Measurements from ENCODE around the gene ZNF12.

ZNF12 gene

DNA sequence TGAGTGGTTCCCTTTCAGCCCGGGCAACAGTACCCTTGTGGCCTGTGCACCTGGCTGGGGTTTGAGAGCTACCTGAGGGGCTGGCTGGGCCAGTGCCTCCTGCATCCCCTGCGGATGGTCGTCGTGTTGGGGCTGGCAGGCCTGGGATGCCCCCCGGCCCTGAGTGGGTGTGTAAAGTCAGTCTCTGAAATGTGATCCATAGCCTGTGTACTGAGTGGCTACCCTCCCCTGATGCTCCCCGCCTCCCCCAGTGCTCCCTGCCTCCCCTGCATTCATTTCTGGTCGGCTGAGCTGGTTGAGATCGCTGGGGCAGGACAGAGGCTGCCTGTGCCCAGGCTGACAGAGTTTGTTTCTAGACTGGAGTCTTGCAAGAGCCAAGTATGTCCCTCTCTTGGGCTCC lies 60.3 kb downstream of the ZNF12 start:
- DNase-seq, result no peak

DNA sequence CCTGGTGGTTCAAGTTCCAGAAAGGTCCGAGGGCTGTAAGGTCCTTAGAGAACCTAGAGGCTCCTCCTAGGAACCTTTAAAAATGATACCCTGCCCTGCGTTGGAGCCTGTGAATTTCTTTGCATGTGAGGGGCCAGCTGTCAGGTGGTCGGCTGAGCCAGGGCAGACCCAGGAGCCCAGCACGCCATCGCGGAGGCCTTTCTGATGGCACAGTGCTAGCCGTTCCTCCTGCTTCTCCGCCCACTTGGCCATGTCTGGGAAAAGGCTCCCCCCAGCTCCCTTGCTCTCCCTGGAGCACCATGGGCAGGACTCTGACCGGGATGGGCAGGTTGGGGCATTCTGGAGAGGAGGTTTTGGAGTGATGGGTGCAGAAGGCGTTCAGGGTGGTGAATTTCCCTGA lies 62.0 kb downstream of the ZNF12 start:
- DNase-seq, result no peak

DNA sequence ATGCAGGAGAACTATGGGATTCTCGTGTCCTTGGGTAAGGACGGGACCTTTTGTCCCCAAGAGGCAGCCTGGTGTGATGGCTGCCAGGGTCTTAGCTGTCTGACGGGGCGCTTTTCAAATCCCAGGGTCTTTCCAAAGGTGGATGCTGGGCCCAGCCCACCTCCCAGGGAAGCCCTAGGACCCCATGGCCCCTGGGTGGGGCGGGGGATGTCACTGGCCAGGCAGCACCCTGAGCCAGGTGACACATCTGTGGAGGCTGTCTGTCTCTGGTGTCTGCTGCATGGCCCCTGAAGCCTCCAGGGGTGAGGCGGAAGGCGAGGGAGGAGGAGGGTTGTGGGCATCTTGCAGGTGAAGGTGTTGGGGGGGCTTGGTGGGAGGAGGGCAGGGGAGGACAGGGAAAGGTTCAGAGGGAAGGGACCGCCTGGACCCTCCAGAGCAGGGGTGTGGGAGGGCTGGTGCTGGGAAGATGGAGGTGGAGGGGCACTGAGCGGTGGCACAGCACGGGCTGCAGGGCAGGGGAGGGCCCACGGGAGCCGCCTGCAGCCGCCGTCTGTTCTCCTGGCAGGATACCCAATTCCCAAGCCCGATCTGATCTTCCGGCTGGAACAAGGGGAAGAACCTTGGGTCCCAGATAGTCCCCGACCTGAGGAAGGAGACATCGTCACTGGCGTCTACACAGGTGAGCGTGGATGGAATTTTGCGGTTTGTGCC lies 62.7 kb downstream of the ZNF12 start:
- no peak for DNase-seq

DNA sequence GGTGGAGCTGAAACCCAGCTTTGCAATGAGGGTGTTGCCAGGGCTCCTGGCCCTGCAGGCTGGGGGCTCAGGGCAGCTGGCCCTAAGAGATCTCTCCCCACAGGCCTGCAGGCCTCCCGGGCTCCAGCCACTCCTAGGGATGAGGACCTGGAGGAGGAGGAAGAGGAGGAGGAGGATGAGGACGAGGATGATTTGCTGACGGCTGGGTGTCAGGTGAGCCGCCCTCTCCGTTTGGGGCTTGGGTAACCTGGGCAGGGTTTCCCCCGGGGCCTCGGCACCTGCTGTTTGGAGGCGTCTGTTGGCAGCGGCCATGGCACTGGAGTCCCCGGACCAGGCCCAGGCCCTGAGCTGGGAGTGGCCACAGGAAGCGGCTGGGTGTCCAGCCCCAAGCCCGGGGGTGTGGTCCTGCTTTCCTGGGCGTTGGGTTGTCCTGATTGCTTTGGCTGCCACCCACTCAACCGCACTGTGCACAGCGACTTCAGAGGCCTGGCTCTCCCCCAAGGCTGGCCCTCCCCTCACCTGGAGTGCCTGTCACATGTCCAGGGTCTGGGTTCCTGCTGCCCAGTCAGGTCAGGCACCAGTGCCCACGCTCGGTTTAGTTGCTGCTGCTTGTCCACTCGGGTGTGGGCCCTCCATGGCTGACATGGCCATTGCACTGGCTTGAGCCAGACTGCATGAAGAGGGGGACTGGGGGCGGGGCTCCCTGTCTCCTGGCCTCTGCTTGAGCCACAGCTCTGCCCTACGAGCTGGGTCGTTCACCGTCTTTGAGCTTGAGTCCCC lies 63.7 kb downstream of the ZNF12 start:
- DNase-seq, result no peak

DNA sequence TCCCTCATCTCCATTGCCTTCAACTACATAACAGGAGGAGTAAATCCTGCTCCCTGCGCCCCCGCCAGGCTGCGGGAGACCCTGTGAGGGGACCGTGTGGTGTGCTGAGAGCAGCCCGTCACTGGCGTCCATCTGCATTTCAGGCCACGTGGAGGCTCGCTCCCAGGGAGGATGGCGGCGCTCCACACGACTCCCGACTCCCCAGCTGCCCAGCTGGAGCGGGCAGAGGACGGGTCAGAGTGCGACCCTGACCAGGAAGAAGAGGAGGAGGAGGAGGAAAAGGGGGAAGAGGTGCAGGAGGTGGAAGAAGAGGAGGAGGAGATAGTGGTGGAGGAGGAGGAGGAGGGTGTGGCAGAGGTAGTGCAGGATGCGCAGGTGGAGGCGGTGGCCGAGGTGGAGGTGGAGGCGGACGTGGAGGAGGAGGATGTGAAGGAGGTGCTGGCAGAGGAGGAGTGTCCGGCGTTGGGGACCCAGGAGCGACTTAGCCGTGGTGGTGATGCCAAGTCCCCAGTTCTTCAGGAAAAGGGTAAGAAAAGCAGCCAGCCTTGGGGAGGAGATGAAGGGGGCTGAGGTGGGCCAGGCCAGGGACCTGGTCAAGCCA lies 64.4 kb downstream of the ZNF12 start:
- DNase-seq, result no peak

DNA sequence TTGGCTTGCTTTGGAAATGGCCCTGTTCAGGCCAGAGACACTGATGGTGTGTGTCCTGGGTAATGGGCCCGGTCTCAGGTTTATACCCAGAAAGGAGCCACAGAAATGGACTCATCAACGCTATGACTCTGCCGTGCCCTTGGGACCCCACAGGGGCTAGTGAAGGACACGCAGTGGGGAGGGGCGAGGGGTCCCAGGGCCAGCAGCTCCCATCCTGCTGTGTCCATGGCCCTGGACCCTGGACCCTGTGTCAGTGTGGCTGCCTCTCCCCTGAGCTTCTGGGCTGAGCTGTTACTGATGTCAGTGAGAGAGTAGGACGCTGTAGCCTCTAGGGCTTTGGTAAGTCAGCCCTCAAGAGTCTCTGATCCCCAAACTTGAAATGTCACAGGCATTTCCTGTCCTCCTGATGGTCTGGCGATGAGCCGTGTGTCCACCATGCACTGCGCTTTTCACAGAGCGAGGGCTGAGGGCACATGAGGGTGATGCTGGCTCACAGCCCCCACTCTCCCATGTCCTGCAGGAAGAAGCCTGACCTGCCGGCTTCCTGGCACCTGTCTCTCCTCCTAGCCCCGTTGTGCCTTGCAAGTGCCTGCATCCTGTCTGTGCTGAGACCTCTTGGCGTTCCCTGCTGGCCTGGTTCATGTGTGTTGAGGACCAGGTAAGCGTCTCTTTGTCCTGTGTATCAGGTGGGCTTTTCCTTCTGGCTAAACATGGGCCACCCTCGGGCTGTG lies 65.3 kb downstream of the ZNF12 start:
- DNase-seq, result no peak

DNA sequence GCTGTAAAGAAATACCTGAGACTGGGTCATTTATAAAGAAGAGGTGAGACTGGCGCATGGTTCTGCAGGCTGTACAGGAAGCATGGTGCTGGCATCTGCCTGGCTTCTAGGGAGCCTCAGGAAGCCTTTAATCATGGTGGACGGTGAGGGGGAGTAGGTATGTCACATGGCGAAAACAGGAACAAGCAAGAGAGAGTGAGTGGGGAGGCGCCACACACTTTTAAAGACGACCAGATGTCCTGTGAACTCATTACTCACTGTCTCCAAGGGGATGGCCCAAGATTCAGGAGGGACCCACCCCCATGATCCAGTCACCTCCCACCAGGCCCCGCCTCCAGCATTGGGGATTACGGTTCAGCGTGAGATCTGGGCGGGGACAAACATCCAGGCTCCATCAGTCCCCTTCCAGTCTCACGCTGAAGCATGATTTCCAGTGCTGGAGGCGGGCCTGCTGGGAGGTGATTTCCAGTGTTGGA lies 66.5 kb downstream of the ZNF12 start:
- DNase-seq, result no peak

DNA sequence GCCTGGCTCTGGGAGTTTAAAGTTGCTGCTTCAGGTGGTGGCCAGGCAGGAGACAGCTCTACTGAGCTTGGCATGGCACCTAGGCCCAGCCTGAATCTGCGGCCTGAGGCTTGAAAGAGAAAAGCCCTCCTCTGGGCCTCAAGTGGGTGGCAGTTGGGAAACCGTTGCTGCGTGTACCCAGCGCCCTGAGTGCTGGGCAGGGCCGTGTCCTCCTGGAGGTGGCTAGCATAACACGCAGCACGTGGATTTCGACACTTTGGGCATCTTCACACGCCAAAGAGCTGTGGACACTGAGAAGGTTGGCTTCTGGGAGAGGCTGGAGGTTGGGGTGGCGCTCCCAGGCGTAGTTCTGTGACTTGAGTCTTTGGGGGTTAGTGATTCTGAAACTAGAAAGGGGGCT lies 67.1 kb downstream of the ZNF12 start:
- DNase-seq, result no peak

DNA sequence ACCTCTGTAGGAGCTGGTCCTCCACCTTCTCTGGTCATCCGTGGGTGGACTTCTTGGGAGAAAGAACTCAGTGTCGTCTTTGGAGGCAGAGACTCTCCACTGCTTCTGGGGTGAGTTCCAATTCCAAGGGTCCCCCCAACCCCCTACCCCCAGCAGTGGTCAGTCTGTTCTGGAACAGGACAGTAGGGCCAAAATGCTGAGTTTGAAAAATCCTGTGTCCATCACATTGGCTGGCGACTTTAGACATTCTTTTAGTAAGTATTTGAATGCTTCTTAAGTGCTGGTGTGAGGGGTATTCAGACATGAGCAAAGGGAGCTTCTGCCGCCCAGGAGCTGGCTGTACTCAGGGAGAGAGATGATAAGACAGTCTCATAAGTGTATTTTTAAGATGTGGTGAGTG lies 67.7 kb downstream of the ZNF12 start:
- DNase-seq, result no peak
